Measurements from ENCODE around the gene ADAM19. TPM values are rescaled to one million over a fixed set of nuclear protein-coding genes. Genes with fewer than 3 reads are reported as not detected.
A peak's percentile ranks its signal among the peaks of the same experiment; 100 is the strongest.

ADAM19 gene
- total RNA-seq, 2 donors from 2014 or later: 358 to 384 TPM

DNA sequence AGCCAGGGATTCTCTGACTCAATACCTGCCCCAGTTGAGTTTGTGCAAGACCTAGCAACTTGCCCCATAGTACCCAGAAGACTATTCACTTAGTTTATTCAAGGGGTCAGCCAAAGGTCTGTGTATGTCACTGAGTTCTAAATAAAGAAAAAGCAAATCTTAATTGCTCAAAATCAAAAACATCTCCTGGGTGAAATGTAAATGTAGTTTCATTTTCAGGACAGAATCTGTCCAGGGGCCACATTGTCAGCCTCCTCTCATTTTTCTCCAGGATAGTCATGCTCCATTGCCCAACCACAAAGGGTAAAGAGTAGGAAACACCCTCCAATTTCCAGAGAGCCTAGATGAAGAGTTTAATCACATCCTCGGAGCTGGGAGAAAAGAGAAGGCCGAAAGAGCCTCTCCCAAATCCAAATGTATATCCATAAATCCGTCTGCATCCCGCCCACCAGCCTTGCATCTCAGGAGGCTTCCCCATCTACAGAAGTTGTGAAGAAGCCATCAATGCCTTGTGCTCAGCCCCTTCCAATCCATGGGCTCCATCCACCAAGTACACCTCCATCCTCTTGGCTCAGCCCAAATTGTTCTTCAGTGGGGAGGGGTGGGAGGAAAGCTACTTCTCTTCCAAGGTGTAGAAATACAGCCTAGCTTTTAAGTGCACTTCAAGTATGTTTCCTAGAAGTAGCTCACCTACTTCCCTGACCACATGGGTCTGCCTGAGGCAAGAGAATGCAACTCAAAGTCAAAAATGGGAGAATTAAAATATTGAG is 26.9 kb downstream of the ADAM19 start:
- no peak for ATAC-seq
- Mint-ChIP-seq H3K9me3 (no peaks in the 10 kb centered on the region), H3K36me3 (peaks cover 56% of the 10 kb centered on the region), H3K4me1 (ENCODE audit: low read depth in 2 of 2) (peaks cover 54 to 87% of the 10 kb centered on the region in 2 donors), H3K27ac (peak overlapping the region; percentile 21 to 86), H3K27me3 (no peaks in the 10 kb centered on the region), H3K4me3 (peak overlapping the region; percentile 34)
- no peak for DNase-seq (ENCODE audit: low spot score)

DNA sequence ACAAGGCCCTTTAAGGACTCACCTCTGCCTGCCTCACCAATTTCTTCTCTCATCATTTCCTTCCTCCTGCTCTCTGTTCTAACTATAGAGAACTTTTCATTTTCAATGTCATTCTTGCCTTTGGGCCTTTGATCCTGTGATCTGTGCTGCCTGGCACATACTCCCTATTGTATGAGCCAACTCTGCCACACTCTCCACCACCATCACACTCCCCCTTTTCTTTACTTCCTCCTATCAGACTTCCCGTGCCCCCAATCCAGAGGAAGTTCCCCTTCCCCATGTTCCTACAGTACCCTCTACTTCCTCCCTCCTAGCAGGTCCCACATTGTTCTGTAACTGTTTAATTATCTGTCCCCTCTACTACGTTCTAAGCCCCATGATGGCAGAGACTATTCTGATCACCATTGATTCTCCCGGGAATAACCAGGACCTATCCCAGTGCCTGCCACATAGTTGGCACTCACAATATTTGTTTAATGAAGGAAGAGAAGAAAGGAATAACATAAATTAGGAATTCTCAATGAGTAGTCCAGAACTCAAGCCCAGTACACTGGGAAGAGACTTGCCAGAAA is 27.5 kb downstream of the ADAM19 start:
- DNase-seq (ENCODE audit: low spot score) (no peak), ATAC-seq (no peak)
- no peaks in the 10 kb centered on the region for H3K9me3 Mint-ChIP-seq
- H3K27me3 Mint-ChIP-seq: no peaks in the 10 kb centered on the region
- H3K4me3 Mint-ChIP-seq: peak overlapping the region; percentile 34
- peaks cover 56% of the 10 kb centered on the region for H3K36me3 Mint-ChIP-seq
- H3K4me1 Mint-ChIP-seq (ENCODE audit: low read depth in 2 of 2): peaks cover 56 to 94% of the 10 kb centered on the region in 2 donors
- H3K27ac Mint-ChIP-seq: peak overlapping the region; percentile 6 to 86

DNA sequence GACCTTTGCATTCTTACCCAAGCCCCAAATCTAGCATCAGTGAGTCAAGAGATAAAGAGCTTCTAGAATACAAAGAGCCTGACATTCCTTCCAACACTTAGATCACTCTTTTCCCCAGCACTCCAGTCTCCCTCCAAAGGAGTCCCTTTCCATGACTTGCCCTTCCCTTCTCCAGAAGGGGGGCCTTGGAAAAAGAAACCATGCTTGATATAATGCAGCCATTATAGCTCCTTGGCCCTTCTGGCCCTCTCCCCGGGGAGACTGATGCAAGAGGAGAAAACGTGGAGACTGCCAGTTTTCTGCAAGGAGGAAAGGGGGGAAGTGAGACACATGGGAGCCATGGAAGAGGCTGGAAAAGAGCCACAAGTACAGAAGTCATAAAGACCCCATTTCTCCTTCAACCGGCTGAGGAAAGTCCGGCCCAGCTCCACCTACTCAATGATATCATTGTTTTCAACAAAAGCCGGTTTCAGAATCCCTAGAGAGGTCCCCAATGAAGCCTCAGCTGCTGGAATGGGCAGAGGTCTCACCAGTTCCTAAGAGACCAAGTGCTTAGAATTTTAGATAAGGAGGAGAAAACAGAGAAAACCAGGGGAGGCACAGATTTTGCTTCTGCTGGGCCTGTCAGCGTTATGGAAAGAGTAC is 29.0 kb downstream of the ADAM19 start:
- ATAC-seq (no peak), DNase-seq (ENCODE audit: low spot score) (no peak)
- H3K4me3 Mint-ChIP-seq: peak overlapping the region; percentile 70

GRCh38 chr5:157545610-157546310 is 29.8 kb downstream of the ADAM19 start:
- H3K27ac Mint-ChIP-seq: peak overlapping the region; percentile 79 to 86
- ATAC-seq: no peak
- H3K4me1 Mint-ChIP-seq (ENCODE audit: low read depth in 2 of 2): peaks cover 66 to 89% of the 10 kb centered on the region in 2 donors
- H3K9me3 Mint-ChIP-seq: no peaks in the 10 kb centered on the region
- no peaks in the 10 kb centered on the region for H3K27me3 Mint-ChIP-seq
- no peak for DNase-seq (ENCODE audit: low spot score)
- peak overlapping the region; percentile 70 for H3K4me3 Mint-ChIP-seq
- peaks cover 37% of the 10 kb centered on the region for H3K36me3 Mint-ChIP-seq

More for the DNA sequence above, 29.0 kb downstream of the ADAM19 start:
- Mint-ChIP-seq H3K9me3 (no peaks in the 10 kb centered on the region), H3K4me1 (ENCODE audit: low read depth in 2 of 2) (peaks cover 59 to 89% of the 10 kb centered on the region in 2 donors), H3K27me3 (no peaks in the 10 kb centered on the region), H3K27ac (peak overlapping the region; percentile 57 to 86), H3K36me3 (peaks cover 45% of the 10 kb centered on the region)

GRCh38 chr5:157544623-157544989 is 31.0 kb downstream of the ADAM19 start:
- H3K4me1 Mint-ChIP-seq (ENCODE audit: low read depth in 2 of 2): peaks cover 72 to 89% of the 10 kb centered on the region in 2 donors
- H3K4me3 Mint-ChIP-seq: peak overlapping the region; percentile 70
- no peak for DNase-seq (ENCODE audit: low spot score)
- H3K36me3 Mint-ChIP-seq: peaks cover 27% of the 10 kb centered on the region
- H3K27ac Mint-ChIP-seq: peak overlapping the region; percentile 79 to 86
- no peaks in the 10 kb centered on the region for H3K9me3 Mint-ChIP-seq
- peak in 1 of 2 donors; percentile 41 for ATAC-seq
- no peaks in the 10 kb centered on the region for H3K27me3 Mint-ChIP-seq

- Mint-ChIP-seq H3K27me3 (no peaks in the 10 kb centered on the region), H3K4me1 (ENCODE audit: low read depth in 2 of 2) (peaks cover 68 to 89% of the 10 kb centered on the region in 2 donors), H3K4me3 (peak overlapping the region; percentile 70), H3K36me3 (peaks cover 22% of the 10 kb centered on the region), H3K9me3 (no peaks in the 10 kb centered on the region), H3K27ac (peak overlapping the region; percentile 79 to 86)
- no peak for ATAC-seq
- no peak for DNase-seq (ENCODE audit: low spot score)
Observed at GRCh38 chr5:157543825-157544622, 31.6 kb downstream of the ADAM19 start.

GRCh38 chr5:157542282-157543000 is 33.1 kb downstream of the ADAM19 start:
- H3K27me3 Mint-ChIP-seq: no peaks in the 10 kb centered on the region
- peak overlapping the region; percentile 75 for H3K4me3 Mint-ChIP-seq
- H3K4me1 Mint-ChIP-seq (ENCODE audit: low read depth in 2 of 2): peaks cover 57 to 79% of the 10 kb centered on the region in 2 donors
- no peak for ATAC-seq
- H3K36me3 Mint-ChIP-seq: peaks cover 10% of the 10 kb centered on the region
- no peak for DNase-seq (ENCODE audit: low spot score)
- peak overlapping the region in 1 of 2 donors; percentile 86 for H3K27ac Mint-ChIP-seq
- H3K9me3 Mint-ChIP-seq: no peaks in the 10 kb centered on the region

DNA sequence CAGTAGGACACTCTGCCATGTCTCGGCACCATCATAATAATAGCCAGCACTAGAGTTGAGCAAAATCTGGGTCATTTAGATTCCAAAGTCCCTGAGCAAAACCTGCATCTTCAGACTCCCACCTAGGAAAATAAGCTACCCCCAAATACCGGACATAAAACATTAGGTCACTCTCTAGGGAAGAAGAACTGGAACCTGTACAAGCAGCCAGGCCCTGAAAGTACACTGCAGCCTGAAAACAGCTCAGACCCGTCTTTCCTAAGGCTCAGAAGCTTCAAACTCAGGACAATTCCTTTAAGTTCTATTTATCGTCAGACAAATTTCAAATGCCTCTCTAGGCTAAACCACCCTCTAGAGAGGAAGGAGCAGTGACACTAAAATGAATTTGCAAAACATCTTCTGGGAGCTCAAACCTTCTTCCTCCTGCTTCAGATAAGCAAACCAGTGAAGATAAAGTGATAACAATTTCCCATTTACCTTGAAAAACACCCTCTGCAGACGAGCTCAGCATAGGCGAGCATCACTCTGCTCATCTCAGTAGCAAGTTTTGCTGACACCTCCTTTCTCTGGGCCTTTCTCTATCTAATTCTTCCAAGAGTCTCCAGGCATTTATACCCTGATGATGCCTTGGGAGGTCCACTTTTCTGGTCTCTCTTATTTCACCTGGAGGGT is 34.0 kb downstream of the ADAM19 start:
- H3K36me3 Mint-ChIP-seq: peaks cover 10% of the 10 kb centered on the region
- no peak for DNase-seq (ENCODE audit: low spot score)
- H3K27ac Mint-ChIP-seq: peak overlapping the region; percentile 42 to 77
- no peaks in the 10 kb centered on the region for H3K27me3 Mint-ChIP-seq
- peak overlapping the region; percentile 75 for H3K4me3 Mint-ChIP-seq
- no peaks in the 10 kb centered on the region for H3K9me3 Mint-ChIP-seq
- no peak for ATAC-seq
- peaks cover 60 to 74% of the 10 kb centered on the region in 2 donors for H3K4me1 Mint-ChIP-seq (ENCODE audit: low read depth in 2 of 2)

DNA sequence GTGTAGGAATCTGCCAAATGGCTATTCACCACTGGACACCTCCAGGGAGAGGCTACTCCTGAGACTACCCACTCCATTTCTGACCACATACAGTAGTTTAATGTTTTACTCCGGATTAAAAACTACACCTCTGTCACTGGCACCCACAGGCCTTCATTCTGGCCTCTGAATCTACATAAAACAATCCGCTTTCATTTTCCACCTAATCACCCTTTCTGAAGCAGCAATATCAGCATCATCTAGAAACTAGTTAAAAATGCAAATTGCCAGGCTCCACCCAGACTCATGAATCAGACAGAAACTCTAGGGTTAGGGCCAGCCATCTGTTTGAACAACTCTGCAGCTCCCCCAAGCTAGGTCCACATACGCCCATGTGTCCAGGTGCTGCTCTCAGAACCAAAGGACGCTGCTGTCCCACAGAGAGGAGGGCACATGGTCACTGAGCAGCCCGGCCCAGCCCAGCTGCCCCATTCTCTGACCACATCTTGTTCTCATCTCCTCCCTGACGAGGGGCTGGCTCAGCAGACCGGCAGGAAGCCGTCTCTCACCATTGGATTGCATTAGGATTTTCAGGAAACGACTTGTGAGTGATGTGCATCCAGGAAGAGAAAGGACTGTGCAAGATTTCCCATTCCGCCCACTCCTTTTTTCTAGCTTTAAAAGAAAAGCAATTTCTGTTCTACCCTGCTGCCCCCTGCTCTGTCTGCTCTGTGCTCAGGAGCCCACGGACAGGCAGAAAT is 34.7 kb downstream of the ADAM19 start:
- Mint-ChIP-seq H3K27me3 (no peaks in the 10 kb centered on the region), H3K36me3 (peaks cover 5% of the 10 kb centered on the region), H3K4me1 (ENCODE audit: low read depth in 2 of 2) (peaks cover 53 to 67% of the 10 kb centered on the region in 2 donors), H3K4me3 (peak overlapping the region; percentile 75), H3K9me3 (no peaks in the 10 kb centered on the region), H3K27ac (peak overlapping the region; percentile 42 to 77)
- ATAC-seq (peak; percentile 91 to 93), DNase-seq (ENCODE audit: low spot score) (no peak)

DNA sequence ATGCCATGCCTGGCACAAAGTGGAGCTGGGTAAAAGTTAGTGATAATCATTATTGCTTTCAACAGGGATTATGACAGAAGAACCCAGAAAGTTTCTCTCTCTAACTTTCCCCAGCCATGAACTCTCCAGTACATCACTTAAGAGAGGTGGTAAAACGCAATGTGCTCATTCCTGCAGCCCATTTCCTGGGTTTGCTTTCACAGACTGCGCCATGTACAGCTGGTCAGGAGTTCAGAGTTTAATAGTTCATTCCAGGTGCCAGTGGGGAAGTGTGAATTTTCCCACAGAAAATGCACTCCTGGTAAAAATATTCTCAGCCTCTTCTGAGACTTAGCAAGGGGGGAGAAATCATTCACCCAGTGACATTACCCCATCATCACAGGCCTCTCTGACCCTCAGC is 35.5 kb downstream of the ADAM19 start:
- H3K4me3 Mint-ChIP-seq: peak overlapping the region; percentile 75
- no peak for ATAC-seq
- no peaks in the 10 kb centered on the region for H3K9me3 Mint-ChIP-seq
- no peaks in the 10 kb centered on the region for H3K27me3 Mint-ChIP-seq
- no peak for DNase-seq (ENCODE audit: low spot score)
- H3K36me3 Mint-ChIP-seq: peaks cover 5% of the 10 kb centered on the region
- H3K27ac Mint-ChIP-seq: peak overlapping the region; percentile 42 to 77
- H3K4me1 Mint-ChIP-seq (ENCODE audit: low read depth in 2 of 2): peaks cover 46 to 60% of the 10 kb centered on the region in 2 donors

DNA sequence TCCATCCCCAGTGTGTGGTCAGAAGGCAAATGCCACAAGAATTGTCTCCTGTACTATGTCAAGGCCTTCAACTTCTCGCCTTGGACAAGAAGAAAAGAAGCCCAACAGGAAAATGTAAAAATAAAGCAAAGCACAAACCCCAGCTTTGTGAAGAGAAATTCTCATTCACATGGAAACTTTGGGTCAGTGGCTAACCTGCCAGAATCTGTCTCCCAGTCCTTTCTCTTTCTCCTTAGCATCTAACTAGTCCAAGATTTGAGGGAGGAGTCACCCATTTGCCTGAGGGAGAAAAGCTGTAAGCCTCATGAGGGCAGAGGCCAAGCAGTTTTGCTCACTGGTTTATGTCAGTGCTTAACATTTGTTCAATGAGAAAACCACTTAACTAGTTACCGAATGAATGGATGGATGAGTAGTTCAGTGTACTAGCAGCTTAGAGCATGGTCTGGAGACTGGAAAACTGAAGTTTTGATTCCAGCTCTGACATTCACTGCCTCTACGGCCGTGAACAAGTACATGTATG is 36.0 kb downstream of the ADAM19 start:
- H3K9me3 Mint-ChIP-seq: no peaks in the 10 kb centered on the region
- H3K27ac Mint-ChIP-seq: peak overlapping the region; percentile 42 to 77
- peaks cover 2% of the 10 kb centered on the region for H3K36me3 Mint-ChIP-seq
- H3K4me1 Mint-ChIP-seq (ENCODE audit: low read depth in 2 of 2): peaks cover 40 to 54% of the 10 kb centered on the region in 2 donors
- no peak for ATAC-seq
- H3K4me3 Mint-ChIP-seq: peak overlapping the region; percentile 75
- DNase-seq (ENCODE audit: low spot score): no peak
- H3K27me3 Mint-ChIP-seq: no peaks in the 10 kb centered on the region
